HL-60 (cell line): ENCODE data around the gene CBARP.

Experiments used
- CTCF ChIP-seq: IDR thresholded peaks from one replicate; pipeline ENCODE4 v1.5.1; 2011; ENCODE audit warnings: low read length, control low read depth, inconsistent platforms; ENCODE audit not compliant: insufficient read depth
- GABPA ChIP-seq: IDR thresholded peaks from 2 replicates; pipeline ENCODE4 v1.6.1; 2012; ENCODE audit warnings: low read depth
- POLR2AphosphoS5 ChIP-seq: IDR thresholded peaks from 2 replicates; pipeline ENCODE4 v1.6.1; 2012; ENCODE audit warnings: low read depth

DNA sequence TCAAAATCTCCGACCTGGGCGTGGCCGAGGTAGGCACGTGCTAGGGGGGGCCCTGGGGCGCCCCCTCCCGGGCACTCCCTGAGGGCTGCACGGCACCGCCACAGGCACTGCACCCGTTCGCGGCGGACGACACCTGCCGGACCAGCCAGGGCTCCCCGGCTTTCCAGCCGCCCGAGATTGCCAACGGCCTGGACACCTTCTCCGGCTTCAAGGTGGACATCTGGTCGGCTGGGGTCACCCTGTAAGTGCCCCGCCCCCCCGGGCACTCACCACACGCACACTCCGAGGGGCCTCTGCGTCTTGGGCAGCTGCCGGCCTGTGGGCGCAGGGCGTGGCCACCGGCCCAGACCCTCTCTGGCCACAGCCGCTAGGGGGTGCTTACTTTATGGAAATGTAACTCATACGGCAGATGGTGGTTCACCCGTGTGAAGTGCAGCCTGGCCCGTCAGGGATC, 17.3 kb downstream of the CBARP start:
- TF ChIP-seq CTCF (no peak), POLR2AphosphoS5 (no peak), GABPA (no peak)
